Measurements from ENCODE around the gene CDC14B.

CDC14B gene

GRCh38 chr9:96581301-96581700, 38.3 kb downstream of the CDC14B start:
- no peak overlapping the region for H3K27ac ChIP-seq
- no peak for TF ChIP-seq CTCF (conservative IDR thresholded peaks at IDR 0.05)

- H3K27ac ChIP-seq: no peak overlapping the region
- no peak for TF ChIP-seq CTCF (conservative IDR thresholded peaks at IDR 0.05)
Measured at GRCh38 chr9:96574931-96575351, 44.7 kb downstream of the CDC14B start.

- no peak overlapping the region for H3K27ac ChIP-seq
Measured at GRCh38 chr9:96574455-96574854, 45.2 kb downstream of the CDC14B start.

GRCh38 chr9:96567203-96567700, 52.4 kb downstream of the CDC14B start:
- no peak for TF ChIP-seq CTCF (conservative IDR thresholded peaks at IDR 0.05)
- H3K27ac ChIP-seq: peak overlapping the region; percentile 52; the same call in 1 of the 2 replicates

More at GRCh38 chr9:96574455-96574854, 45.2 kb downstream of the CDC14B start:
- TF ChIP-seq CTCF (conservative IDR thresholded peaks at IDR 0.05): no peak

GRCh38 chr9:96566498-96567202, 53.0 kb downstream of the CDC14B start:
- peak; percentile 77 for TF ChIP-seq CTCF (conservative IDR thresholded peaks at IDR 0.05)
- H3K27ac ChIP-seq: peak overlapping the region; percentile 52; the same call in 1 of the 2 replicates

- no peak overlapping the region for H3K27ac ChIP-seq
- no peak for TF ChIP-seq CTCF (conservative IDR thresholded peaks at IDR 0.05)
Measured at GRCh38 chr9:96565671-96566497, 53.8 kb downstream of the CDC14B start.

GRCh38 chr9:96564217-96564616, 55.4 kb downstream of the CDC14B start:
- H3K27ac ChIP-seq: no peak overlapping the region
- no peak for TF ChIP-seq CTCF (conservative IDR thresholded peaks at IDR 0.05)
